Prostate gland (tissue), 2 donors: Measurements from ENCODE around the gene RABEPK. TPM values are rescaled to one million over a fixed set of nuclear protein-coding genes. Genes with fewer than 3 reads are reported as not detected.

Experiments
- DNase-seq: peaks from one replicate; pipeline ENCODE4 v3.0.0-alpha.2; 2019; ENCODE audit warnings: low spot score
- H3K27ac ChIP-seq, 2 donors: fragments of 200-600 bp; sonication (generic); 2 replicates each; pipeline ENCODE4 v1.5.1; 2017 to 2019
- H3K27me3 ChIP-seq: fragments of 200-600 bp; sonication (generic); replicated peaks from 2 replicates; pipeline ENCODE4 v1.5.1; 2019; ENCODE audit not compliant: insufficient read depth
- H3K36me3 ChIP-seq, 2 donors: fragments of 200-600 bp; sonication (generic); 1 replicate in 1 of 2; 2 replicates in 1 of 2; pipeline versions ENCODE4 v1.5.1 to v1.8.1; 2017 to 2019
- H3K4me1 ChIP-seq: fragments of 200-600 bp; sonication (generic); replicated peaks from 2 replicates; pipeline ENCODE4 v1.5.1; 2019
- H3K4me3 ChIP-seq, 2 donors: fragments of 200-600 bp; sonication (generic); 2 replicates each; pipeline ENCODE4 v1.5.1; 2017 to 2019
- H3K9me3 ChIP-seq: fragments of 200-600 bp; sonication (generic); 2 replicates; pipeline ENCODE4 v1.5.1; 2017
- POLR2A ChIP-seq: fragments of 450-650 bp; IDR thresholded peaks from one replicate; pipeline ENCODE4 v1.6.1; 2016; ENCODE audit warnings: antibody characterized with exemption, mild to moderate bottlenecking
- POLR2AphosphoS5 ChIP-seq: sonication (generic); formaldehyde crosslinking; IDR thresholded peaks from one replicate; pipeline ENCODE4 v1.6.1; 2017; ENCODE audit warnings: antibody characterized with exemption
- WGBS: methylation state at CpG from one replicate; pipeline ENCODE4 v1.1.5; 2018; 5-methylcytosine and 5-hydroxymethylcytosine counted together
- intact Hi-C: fragments of 100-400 bp; cut with DNase I; formaldehyde crosslinking; loops from one replicate; pipeline ENCODE4 v1.14.2; 2022
- total RNA-seq, 2 donors: library from RNA; depleted of rRNA; stranded (reverse); fragments of >200 nt; gene quantifications; one replicate each; pipeline ENCODE4 v1.1.0, GENCODE V29; 2016
- TF ChIP-seq, protein P1 (sequence below), 4 experiments: fragments of 200-600 bp in 2 of 4; fragments of 450-650 bp in 2 of 4; sonication (generic) in 2 of 4; IDR thresholded peaks; 1 replicate in 3 of 4; 2 replicates in 1 of 4; pipeline ENCODE4 v1.5.1; 2016 to 2019; ENCODE audit warnings: antibody characterized with exemption in 4 of 4, mild to moderate bottlenecking in 2 of 4, moderate library complexity in 2 of 4

Gene RABEPK
- total RNA-seq, 2 donors from 2014 or later, result 13.3 to 14.2 TPM

DNA sequence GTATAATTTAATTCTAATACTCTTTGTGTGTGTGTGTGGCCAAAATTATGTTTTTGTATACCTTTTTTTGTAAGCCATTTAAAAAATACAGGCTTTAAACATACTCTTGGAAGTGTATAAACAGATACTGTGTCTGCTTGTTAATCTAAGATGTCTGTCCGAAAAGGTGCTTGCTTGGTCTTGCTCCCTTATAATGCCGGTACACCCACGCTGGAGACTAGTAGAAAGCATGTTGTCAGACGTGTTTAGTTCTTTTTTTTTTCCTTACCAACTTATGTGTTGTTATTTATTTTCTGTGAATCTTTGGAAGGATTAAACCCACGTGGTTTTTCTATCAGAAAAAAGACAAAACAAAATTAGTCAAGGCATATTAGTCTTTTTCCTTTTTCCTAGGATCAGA lies 70.7 kb downstream of the RABEPK start:
- Histone ChIP-seq H3K4me1 (no peaks in the 10 kb centered on the region), H3K4me3 (no peak overlapping the region), H3K27ac (peak overlapping the region in 1 of 2 donors; percentile 26), H3K27me3 (no peaks in the 10 kb centered on the region), H3K9me3 (no peaks in the 10 kb centered on the region), H3K36me3 (no peaks in the 10 kb centered on the region)
- intact Hi-C loops, result no loop called here
- DNase-seq, result no peak
- 31% methylated on average over 5 of the region's 5 CpGs for WGBS
- TF ChIP-seq, protein P1, sequence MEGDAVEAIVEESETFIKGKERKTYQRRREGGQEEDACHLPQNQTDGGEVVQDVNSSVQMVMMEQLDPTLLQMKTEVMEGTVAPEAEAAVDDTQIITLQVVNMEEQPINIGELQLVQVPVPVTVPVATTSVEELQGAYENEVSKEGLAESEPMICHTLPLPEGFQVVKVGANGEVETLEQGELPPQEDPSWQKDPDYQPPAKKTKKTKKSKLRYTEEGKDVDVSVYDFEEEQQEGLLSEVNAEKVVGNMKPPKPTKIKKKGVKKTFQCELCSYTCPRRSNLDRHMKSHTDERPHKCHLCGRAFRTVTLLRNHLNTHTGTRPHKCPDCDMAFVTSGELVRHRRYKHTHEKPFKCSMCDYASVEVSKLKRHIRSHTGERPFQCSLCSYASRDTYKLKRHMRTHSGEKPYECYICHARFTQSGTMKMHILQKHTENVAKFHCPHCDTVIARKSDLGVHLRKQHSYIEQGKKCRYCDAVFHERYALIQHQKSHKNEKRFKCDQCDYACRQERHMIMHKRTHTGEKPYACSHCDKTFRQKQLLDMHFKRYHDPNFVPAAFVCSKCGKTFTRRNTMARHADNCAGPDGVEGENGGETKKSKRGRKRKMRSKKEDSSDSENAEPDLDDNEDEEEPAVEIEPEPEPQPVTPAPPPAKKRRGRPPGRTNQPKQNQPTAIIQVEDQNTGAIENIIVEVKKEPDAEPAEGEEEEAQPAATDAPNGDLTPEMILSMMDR (IDR thresholded peaks at IDR 0.05), result no peak
- peak; percentile 10 for TF ChIP-seq POLR2AphosphoS5
- TF ChIP-seq POLR2A, result no peak

DNA sequence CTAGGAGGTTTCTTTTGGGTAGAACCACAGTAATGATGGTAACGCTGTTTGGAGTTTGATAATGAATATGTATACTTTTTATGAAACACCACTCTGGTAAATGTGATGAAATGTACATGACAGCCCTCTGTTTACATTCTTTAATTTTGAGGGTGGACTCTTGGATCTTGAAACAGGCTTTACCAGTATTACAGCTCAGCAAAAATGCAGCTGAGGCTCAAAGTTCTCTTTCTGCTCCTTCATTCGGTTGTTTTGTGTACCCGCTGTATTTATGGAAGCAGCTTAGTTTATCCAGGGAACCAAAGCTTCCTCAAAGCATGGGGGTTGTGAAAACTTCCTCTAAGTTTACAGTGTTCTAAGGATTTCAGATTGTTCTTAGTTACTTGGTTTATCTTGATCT lies 72.4 kb downstream of the RABEPK start:
- intact Hi-C loops, result no loop called here
- Histone ChIP-seq H3K27me3 (no peaks in the 10 kb centered on the region), H3K4me1 (no peaks in the 10 kb centered on the region), H3K27ac (peak overlapping the region in 1 of 2 donors; percentile 26), H3K4me3 (no peak overlapping the region), H3K9me3 (no peaks in the 10 kb centered on the region), H3K36me3 (no peaks in the 10 kb centered on the region)
- TF ChIP-seq POLR2A (no peak), POLR2AphosphoS5 (peak; percentile 65)
- TF ChIP-seq, protein P1 (IDR thresholded peaks at IDR 0.05), result no peak
- WGBS, result 20% methylated on average over 3 of the region's 3 CpGs
- peak; percentile 24 for DNase-seq

DNA sequence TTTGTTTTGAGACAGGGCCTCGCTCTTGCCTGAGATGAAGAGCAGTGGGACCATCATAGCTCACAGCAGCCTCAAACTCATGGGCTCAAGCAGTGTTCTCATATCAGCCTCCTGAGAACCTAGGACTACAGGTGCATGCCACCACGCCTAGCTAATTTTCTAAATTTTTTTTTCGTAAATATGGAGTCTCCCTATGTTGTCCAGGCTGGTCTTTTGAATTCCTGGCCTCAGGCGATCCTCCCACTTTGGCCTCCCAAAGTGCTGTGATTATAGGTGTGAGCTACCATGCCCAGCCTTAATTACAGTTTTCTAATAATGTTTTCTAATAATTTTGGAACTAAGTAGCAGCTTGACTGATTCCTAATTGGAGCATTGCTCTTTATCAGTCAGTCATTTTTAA lies 76.4 kb downstream of the RABEPK start:
- Histone ChIP-seq H3K4me3 (no peak overlapping the region), H3K27ac (no peak overlapping the region), H3K27me3 (no peaks in the 10 kb centered on the region), H3K9me3 (no peaks in the 10 kb centered on the region), H3K4me1 (no peaks in the 10 kb centered on the region), H3K36me3 (no peaks in the 10 kb centered on the region)
- TF ChIP-seq, protein P1 (IDR thresholded peaks at IDR 0.05), result no peak
- TF ChIP-seq POLR2A (no peak), POLR2AphosphoS5 (no peak)
- no peak for DNase-seq
- intact Hi-C loops, result no loop called here
- WGBS, result 96% methylated on average over 4 of the region's 4 CpGs

DNA sequence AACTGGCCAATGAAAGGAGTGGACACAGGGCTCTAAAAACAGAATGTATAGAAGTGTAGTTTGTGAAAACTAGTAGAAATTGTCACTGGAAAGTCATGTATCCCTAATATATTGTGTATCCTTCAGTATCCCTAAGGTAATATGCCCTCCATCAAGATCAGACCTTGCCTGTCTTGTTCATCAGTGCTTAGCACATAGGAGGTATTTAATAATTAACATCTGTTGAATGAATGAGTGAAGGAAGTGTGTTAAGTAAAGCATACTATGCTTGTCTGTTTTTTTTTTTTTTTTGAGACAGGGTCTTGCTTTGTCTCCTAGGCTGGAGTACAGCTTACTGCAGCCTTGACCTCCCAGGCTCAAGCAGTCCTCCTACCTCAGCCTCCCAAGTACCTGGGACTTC lies 77.1 kb downstream of the RABEPK start:
- intact Hi-C loops, result no loop called here
- no peaks in the 10 kb centered on the region for H3K4me1 ChIP-seq

DNA sequence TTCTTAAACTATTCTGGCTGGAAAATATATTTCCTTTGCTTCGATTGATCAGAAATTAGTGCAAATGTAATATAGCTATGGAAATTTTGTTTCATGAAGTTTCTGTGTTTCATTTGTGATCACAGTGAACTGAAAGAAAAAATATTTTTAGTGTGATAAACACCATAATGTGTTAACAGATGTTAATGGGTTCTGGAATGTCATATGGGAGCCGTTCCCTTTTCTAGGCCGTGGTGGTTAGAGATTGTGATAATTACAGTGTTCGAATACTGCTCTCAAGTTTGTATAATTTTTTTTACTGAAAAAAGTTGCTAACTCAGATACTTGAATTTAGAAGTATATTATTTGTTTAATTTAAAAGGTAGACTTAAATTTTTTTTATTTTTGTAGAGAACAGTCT lies 80.6 kb downstream of the RABEPK start:
- TF ChIP-seq POLR2AphosphoS5 (no peak), POLR2A (no peak)
- TF ChIP-seq, protein P1 (IDR thresholded peaks at IDR 0.05), result no peak
- 67% methylated on average over 4 of the region's 4 CpGs for WGBS
- Histone ChIP-seq H3K27ac (no peak overlapping the region), H3K4me1 (no peaks in the 10 kb centered on the region), H3K9me3 (no peaks in the 10 kb centered on the region), H3K4me3 (no peak overlapping the region), H3K27me3 (no peaks in the 10 kb centered on the region), H3K36me3 (no peaks in the 10 kb centered on the region)
- DNase-seq, result no peak
- intact Hi-C loops, result no loop called here

More for the DNA sequence above, 77.1 kb downstream of the RABEPK start:
- DNase-seq, result no peak
- H3K36me3 ChIP-seq, result no peaks in the 10 kb centered on the region
- no peaks in the 10 kb centered on the region for H3K27me3 ChIP-seq
- H3K27ac ChIP-seq, result no peak overlapping the region
- no peak overlapping the region for H3K4me3 ChIP-seq
- H3K9me3 ChIP-seq, result no peaks in the 10 kb centered on the region
- TF ChIP-seq POLR2AphosphoS5, result no peak
- TF ChIP-seq POLR2A, result no peak
- TF ChIP-seq, protein P1 (IDR thresholded peaks at IDR 0.05), result no peak
